Measurements from ENCODE around the gene CNKSR1.

Gene CNKSR1

DNA sequence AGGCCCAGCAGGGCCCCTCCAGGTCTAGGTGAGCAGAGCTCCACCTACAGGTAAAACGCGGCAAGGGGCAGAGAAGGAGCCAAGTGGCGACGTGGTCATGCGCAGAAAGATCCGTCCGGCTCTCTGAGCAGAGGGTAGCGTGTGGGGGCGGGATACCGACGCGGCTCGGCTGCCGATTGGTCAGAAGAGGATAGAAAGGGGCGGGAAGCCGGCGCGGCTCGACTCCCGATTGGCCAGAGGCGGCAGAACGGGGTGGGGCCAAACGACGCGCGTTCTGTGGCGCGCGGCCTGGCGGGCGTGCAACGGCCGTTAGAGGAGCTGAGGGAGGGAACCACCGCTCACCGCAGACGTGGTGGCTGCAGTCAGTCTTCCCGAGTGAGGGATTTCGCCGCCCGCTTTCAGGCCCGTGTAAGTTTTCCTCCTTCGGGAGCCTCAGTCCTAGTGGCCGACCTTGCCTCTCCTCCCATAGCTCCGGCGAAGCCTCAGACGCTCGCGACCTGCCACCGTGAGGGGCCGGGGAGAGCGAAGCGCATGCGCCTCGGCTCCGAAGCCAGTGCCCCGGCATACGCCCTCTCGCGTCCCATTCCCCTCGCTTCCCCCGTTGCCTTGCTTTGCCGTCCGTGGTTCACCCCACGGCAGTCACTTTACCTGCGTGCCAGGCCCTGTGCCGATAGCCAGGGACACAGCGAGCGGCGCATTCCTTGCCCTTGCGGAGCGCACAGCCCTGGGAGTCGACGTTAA is 56.8 kb downstream of the CNKSR1 start, which contains the start of gene CEP85:
CEP85 (plus strand) TSS at position 298 of the 741 bp plus-strand sequence. CDS start 5,584 bp downstream, outside the sequence.
- DNase-seq, result peak; percentile 99

DNA sequence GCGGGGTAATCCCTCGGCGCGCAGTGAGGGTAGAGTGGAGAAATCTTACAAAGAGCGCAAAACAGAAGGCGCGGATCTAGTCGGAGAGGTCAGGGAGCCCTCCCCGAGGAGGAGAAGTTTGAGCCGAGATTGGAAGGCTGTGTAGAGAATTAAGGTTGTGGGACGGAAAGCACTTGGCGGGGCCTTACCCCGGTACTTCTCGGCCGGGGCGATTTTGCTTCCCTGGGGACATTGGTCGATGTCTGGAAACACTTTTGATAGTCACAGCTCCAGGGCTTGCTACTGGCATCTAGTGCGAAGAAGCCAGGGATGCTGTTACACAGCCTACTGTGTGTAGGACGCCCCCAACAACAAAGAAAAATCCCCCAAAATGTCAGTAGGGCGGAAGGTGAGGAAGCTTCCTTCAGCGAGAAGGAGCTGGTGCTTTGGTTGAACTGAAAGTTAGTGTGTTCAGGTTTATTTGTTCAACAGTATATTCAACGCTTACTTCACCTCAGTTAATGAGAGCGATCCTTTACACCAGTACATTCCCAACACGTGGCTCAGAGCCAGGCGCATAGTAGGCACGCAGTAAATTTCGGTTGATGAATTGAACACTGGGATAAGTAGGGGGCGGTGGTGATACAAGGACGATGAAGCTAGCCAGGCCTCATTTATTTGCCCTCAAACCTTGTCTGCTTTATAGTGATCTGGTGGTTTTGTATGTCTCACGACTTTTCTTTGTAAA is 57.5 kb downstream of the CNKSR1 start:
- no peak for DNase-seq

DNA sequence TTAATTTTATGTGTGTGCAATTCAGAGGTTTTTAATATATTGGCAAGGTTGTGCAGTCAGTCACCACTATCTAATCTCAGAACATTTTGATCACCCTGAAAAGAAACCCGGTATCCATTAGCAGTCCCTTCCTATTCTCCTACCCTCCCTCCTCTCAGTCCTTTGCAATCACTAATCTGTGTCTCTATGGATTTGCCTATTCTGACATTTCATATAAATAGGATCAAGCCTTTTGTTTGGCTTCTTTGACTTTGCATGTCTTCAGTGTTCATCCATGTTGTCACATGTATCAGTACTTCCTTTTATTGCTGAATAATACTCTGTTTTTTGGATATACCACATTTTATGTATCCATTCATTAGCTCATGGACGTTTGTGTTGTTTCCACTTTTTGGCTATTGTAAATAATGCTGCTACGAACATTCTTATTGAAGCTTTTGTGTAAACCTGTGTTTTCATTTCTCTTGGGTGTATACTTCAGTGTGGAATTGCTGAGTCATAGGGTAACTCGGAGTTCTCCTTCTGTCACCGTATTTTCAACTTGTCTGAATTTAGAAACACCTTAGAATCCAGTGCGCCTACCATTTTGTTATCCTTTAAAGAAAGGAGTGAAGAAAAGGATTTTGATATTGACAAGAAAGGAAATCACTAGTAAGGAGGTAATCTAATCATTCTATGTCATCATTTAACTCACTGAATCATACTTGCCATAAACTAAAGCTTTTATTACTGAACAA is 60.1 kb downstream of the CNKSR1 start:
- DNase-seq, result no peak

All from eye (tissue), 1 donor.